Inflammatory macrophage treated with lipopolysaccharide for 1 hour (primary cell): ENCODE data around the gene ACVR1B.
A peak's percentile ranks its signal among the peaks of the same experiment; 100 is the strongest.

Experiments used
- DNase-seq, 2 donors: peaks; one replicate each; pipeline ENCODE4 v3.0.0-alpha.2; 2020 to 2022

Gene ACVR1B

GRCh38 chr12:52023976-52024688, 72.6 kb downstream of the ACVR1B start:
- no peak for DNase-seq

DNA sequence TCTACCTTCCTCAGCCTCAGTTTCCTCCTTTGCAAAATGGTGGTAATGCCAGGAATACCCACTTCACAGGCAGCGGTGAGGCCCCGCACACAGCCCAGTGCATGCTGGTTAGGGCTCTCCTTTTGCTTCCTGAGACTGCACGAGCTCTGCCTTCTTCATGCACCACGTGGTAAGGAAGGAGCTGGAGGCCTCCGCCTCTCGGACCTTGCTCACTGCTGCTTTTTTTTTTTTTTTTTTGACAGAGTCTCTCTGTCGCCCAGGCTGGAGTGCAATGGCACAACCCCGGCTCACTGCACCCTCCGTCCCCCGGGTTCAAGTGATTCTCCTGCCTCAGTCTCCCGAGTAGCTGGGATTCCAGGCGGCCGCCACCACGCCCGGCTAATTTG, 73.3 kb downstream of the ACVR1B start:
- peak; percentile 47 to 71 for DNase-seq

DNA sequence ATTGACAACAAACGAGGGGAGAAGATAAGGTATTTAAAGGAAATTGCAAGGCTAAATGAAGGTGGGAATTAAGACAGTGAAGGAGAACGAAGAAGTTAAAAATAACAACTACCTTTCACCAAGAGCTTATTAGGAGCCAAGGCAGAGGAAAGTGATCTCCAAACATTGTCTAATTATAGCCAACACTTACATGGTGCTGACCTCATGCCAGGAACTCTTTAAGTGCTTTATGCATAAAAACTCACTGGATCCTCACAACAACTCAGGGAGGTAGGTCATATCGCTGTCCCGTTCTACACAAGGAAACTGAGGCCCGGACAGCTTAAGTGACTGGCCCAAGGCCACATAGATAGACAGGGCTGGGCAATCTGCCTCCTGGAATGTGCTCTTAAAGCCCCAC, 74.8 kb downstream of the ACVR1B start:
- DNase-seq, result no peak

- no peak for DNase-seq
These were observed 75.8 kb downstream of the ACVR1B start for GRCh38 chr12:52027085-52027843.

GRCh38 chr12:52029685-52030084, 78.2 kb downstream of the ACVR1B start:
- no peak for DNase-seq

GRCh38 chr12:52032446-52032803, 80.9 kb downstream of the ACVR1B start:
- no peak for DNase-seq

DNA sequence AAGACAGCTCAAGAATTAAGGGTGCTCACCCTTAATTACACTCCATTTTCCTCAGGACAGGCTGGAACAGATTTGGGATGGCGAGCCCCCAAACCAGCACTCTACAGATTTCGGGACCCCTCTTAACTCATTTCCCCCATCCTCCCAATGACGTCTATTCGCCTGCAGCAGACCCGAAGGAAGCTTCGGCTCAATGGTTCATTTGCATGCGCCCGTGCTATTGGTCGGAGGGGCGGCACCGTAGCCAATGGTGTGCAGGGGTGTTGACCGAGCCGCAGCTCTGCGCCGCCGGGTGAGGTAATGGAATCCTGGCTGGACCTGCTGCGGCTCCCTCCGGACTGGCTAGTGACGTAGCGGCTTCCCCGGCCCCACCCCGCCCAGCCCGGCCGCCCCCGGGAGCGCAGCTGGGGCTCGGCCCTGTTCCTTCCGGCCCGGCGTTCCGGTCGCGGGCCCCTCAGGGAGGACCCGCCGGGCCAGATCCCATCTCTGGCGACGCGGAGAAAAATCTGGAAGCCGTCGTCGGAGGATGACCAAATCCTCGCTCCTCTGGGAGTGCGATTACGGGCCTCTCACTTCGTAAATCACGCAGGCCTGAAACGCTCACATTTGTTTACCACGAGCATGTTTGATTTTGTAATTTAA, 81.4 kb downstream of the ACVR1B start:
- DNase-seq, result peak; percentile 92 to 93

- no peak for DNase-seq
These were observed 82.1 kb downstream of the ACVR1B start for GRCh38 chr12:52033446-52034140.

DNA sequence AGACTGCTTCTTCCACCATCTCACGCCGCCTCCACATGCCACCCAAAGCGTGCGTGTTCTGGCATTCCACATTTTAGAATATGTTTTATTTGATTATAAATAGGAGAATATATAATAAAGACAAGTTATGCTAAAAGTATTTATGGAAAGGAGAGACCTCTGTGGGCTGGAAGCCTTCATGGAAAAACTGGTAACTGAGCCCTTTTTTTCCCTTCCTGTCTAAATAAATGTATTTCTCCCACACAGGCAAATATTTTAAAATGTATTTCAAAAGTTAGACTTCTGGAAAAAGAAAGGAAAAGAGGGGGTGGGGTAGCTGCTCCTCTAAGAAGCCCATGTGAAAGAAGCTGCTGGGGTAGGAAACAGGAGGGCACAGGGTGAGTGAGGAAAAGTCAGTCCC, 83.7 kb downstream of the ACVR1B start:
- no peak for DNase-seq

- no peak for DNase-seq
These were observed 84.4 kb downstream of the ACVR1B start for GRCh38 chr12:52035926-52036325.

- peak; percentile 45 to 81 for DNase-seq
These were observed 85.2 kb downstream of the ACVR1B start for GRCh38 chr12:52036587-52037171.

DNA sequence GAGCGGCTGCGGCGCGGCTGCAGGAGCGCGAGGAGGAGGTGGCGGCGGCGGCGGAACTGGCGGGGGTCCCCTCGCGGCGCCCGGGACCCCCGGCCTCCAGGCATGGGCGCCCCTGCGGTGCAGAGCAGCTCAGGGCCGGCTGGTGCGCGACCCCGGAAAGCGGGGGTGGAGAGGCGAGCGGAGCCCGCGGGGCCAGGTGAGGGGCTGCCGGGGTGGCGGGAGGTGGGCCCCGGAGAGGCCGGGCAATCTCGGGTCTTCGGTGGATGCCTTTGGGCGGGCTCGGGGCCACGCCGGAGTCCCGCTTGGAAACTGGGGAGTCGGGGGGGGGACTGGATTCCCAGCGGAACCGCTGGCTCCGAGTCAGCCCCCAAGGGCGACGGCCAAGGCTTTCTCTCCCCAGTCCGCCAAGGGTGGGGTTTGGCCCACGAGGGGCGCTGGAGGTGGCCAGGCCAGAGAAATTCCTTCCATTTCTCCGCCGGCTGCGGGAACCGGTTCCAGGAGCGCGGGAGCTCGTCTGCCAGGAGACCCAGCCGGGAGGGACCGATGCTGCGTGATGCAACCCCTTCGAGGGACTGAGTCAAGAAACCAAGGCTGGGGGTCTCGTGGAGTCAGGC, 85.9 kb downstream of the ACVR1B start:
- DNase-seq, result no peak

DNA sequence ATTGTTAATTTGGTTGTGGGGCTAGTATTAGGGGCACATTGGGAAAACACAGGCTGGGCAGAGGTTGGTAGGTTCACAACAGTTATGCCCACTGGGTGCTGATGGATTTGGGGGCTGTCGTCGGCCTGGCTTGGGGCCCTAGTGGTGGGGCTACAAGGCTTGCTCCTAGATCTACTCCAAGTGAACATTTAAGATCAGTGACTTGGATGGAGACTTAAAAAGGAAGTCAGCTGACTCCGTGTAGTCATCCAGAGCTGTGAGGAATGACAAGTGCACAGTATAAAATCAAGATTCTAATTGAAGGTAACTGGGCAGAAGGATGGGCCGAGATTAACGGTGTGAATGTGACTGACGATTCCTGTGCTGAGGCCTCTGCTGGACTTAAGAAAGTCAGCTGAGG, 86.9 kb downstream of the ACVR1B start:
- no peak for DNase-seq

- no peak for DNase-seq
These were observed 89.5 kb downstream of the ACVR1B start for GRCh38 chr12:52041035-52041434.

GRCh38 chr12:52041695-52042123, 90.2 kb downstream of the ACVR1B start:
- no peak for DNase-seq

- no peak for DNase-seq
These were observed 91.3 kb downstream of the ACVR1B start for GRCh38 chr12:52042706-52043385.

DNA sequence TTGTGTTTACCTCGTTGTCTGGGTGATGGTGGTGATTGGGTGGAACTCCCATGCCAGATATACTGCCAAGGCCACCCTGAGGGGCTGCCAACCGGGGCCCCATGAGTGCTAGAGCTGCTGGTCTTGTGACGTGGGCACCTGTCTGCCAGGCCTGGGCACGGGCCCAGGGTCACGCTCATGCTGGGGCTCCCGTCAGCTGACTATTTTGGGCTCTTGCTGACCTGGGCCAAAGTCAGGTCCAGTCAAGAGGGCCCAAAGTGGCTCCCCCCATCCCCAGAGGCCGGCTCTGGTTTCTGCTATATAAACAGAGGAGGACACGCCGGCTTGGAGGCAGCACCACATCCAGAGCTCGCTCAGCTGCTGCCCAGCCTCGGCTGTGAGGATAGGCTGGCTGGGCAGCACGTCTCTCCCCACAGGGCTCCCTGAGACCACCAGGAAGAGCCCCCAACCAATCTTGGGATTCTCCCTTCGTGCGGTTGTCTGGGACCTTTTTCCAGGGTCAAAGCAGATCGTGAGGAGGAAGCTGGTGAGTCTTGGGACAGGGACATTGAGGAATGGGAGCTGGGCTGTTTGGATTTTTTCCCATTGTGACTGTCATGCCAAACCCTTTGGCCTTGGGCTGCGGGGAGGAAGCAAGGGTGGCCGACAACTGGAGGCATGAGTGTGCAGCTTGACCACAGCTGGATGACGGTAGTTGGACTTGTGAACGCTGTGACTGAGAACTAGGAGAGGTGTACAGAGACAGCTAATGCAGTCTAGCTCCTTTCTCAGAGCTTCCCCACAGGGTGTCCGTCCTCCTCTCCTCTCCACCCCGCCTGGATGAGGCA, 92.1 kb downstream of the ACVR1B start:
- no peak for DNase-seq

- DNase-seq, result no peak
These were observed 92.9 kb downstream of the ACVR1B start for GRCh38 chr12:52044292-52044983.

DNA sequence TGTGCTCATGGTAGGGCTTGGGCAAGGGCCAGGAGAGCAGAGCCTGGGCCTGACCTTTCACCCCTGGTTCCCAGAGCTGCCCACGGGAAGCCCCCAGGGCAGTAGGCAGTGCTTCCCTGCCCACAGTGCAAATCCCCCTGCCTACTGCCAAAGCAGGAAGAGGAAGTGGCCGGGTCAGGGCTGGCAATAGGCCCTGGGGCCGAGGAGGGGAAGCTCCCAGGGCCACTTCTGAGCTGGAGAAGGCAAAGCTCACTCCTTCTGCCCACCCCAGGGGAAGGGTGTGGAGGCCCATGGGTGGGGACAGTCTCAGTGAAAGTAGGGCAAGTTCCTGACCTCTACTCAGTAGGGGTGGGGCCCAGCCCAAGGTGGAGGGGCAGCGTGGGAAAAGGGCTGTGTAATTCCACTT, 94.3 kb downstream of the ACVR1B start:
- peak; percentile 78 to 93 for DNase-seq
